PFSK-1 (cell line): Measurements from ENCODE around the gene ALG8.

ENCODE experiments used
- POLR2AphosphoS5 ChIP-seq: IDR thresholded peaks from 2 replicates; pipeline ENCODE4 v1.6.1; 2012; ENCODE audit warnings: low read depth, mild to moderate bottlenecking, control low read depth, low read length, moderate library complexity
- REST ChIP-seq, 2 experiments: IDR thresholded peaks; 2 replicates each; pipeline versions ENCODE4 v1.6.1 to v1.8.0; 2011 to 2012; ENCODE audit warnings: low read depth in 2 of 2, low read length in 2 of 2, control low read depth in 1 of 2, inconsistent platforms in 1 of 2, mild to moderate bottlenecking in 1 of 2, moderate library complexity in 1 of 2; ENCODE audit not compliant: insufficient read depth in 1 of 2
- TAF1 ChIP-seq: IDR thresholded peaks from 2 replicates; pipeline ENCODE4 v1.6.1; 2012; ENCODE audit warnings: low read length, control low read depth, borderline replicate concordance; ENCODE audit not compliant: insufficient read depth

GRCh38 chr11:78054971-78055370 is 84.5 kb downstream of the ALG8 start:
- TF ChIP-seq TAF1 (no peak), POLR2AphosphoS5 (no peak), REST (IDR thresholded peaks at IDR 0.05; ENCODE audit: insufficient read depth in 1 of 2, low read depth in 2 of 2, low read length in 2 of 2) (no peak)
